A549 (cell line): ENCODE data around the gene VWA5B1. TPM values are rescaled to one million over a fixed set of nuclear protein-coding genes. Genes with fewer than 3 reads are reported as not detected.

Experiments used
- ATAC-seq, 2 experiments: fragments of 200-7000 bp in 1 of 2; fragments of >200 bp in 1 of 2; cut with Nextera tagmentation in 1 of 2; cut with Tn5 transposase in 1 of 2; 3 replicates each; pipeline versions ENCODE4 v1.8.0 to v1.9.1; 2018 to 2020; ENCODE audit warnings: mild to moderate bottlenecking in 1 of 2, moderate library complexity in 1 of 2
- CTCF ChIA-PET: fragments of 300-600 bp; sonication (Branson Sonifier 250); formaldehyde crosslinking; extraction: SDS; loops from one replicate; lab custom pipeline; 2021; ENCODE audit warnings: antibody characterized with exemption, inconsistent platforms; lab: Yijun Ruan, JAX
- POLR2A ChIA-PET: fragments of 350-600 bp; formaldehyde crosslinking; extraction: SDS; loops from one replicate; lab custom pipeline; 2021; ENCODE audit warnings: antibody characterized with exemption, inconsistent platforms; lab: Yijun Ruan, JAX
- DNase-seq, 2 experiments: peaks; one replicate each; pipeline versions ENCODE4 v3.0.0 to v3.0.0-alpha.2; 2011 to 2016; ENCODE audit warnings: low read depth in 1 of 2, low spot score in 1 of 2
- FAIRE-seq: peaks from 2 replicates; lab custom pipeline; 2011; peaks lifted over from hg19 to GRCh38; lab: Jason Lieb, UNC
- H3K27ac ChIP-seq, 2 experiments: fragments of >200 bp; sonication (Bioruptor Twin); formaldehyde crosslinking; 3 replicates each; pipeline ENCODE4 v1.5.1; 2016 to 2017
- H3K4me1 ChIP-seq: fragments of >200 bp; sonication (Bioruptor Twin); formaldehyde crosslinking; 3 replicates; pipeline ENCODE4 v1.6.1; 2016
- H3K4me2 ChIP-seq: fragments of >200 bp; sonication (Bioruptor Twin); formaldehyde crosslinking; 3 replicates; pipeline ENCODE4 v1.6.1; 2016
- H3K4me3 ChIP-seq: fragments of >200 bp; sonication (Bioruptor Twin); formaldehyde crosslinking; 3 replicates; pipeline ENCODE4 v1.5.1; 2016
- H3K9me3 ChIP-seq: fragments of >200 bp; sonication (Bioruptor Twin); formaldehyde crosslinking; 3 replicates; pipeline ENCODE4 v1.6.1; 2016
- CEBPB ChIP-seq, 2 experiments: fragments of >200 bp in 1 of 2; sonication (Bioruptor Twin) in 1 of 2; formaldehyde crosslinking in 1 of 2; IDR thresholded peaks; 2 replicates each; pipeline ENCODE4 v1.6.1; 2012 to 2016
- EHF ChIP-seq: fragments of 250-450 bp; sonication (Bioruptor Pico); IDR thresholded peaks from 2 replicates; pipeline ENCODE4 v1.5.0; 2020; ENCODE audit warnings: mild to moderate bottlenecking
- MYC ChIP-seq: IDR thresholded peaks from 2 replicates; pipeline ENCODE4 v1.6.1; 2012; ENCODE audit warnings: mild to moderate bottlenecking, inconsistent platforms, low read length, improper control_type of control experiment, borderline replicate concordance
- RAD21 ChIP-seq, 2 experiments: fragments of >200 bp in 1 of 2; sonication (Bioruptor Twin) in 1 of 2; formaldehyde crosslinking in 1 of 2; IDR thresholded peaks in 1 of 2; conservative IDR thresholded peaks in 1 of 2; 2 replicates in 1 of 2; 3 replicates in 1 of 2; pipeline ENCODE4 v1.6.1; 2012 to 2018; ENCODE audit warnings: inconsistent platforms in 1 of 2
- RARB ChIP-seq: fragments of 250-450 bp; sonication (Bioruptor Pico); IDR thresholded peaks from 2 replicates; pipeline ENCODE4 v1.8.0; 2021; ENCODE audit warnings: mild to moderate bottlenecking, moderate library complexity
- SREBF2 ChIP-seq: fragments of 450-650 bp; IDR thresholded peaks from 2 replicates; pipeline ENCODE4 v1.6.1; 2014; ENCODE audit warnings: mild to moderate bottlenecking, moderate library complexity
- ZNF302 ChIP-seq: fragments of 250-450 bp; sonication (Bioruptor Pico); IDR thresholded peaks from 2 replicates; pipeline ENCODE4 v1.9.0; 2021; ENCODE audit warnings: inconsistent platforms, mild to moderate bottlenecking, moderate library complexity
- WGBS: methylation state at CpG from one replicate; pipeline ENCODE4 v1.1.6; 2017; ENCODE audit errors: missing lambda C conversion rate; 5-methylcytosine and 5-hydroxymethylcytosine counted together
- polyA plus RNA-seq, 4 experiments: library from polyadenylated mRNA; depleted of rRNA in 3 of 4; stranded (reverse); fragments of >200 nt; fragmentation: RNase III in 1 of 4; extraction: RNeasy Plus Mini Kit Qiagen cat#74134 plus additional on column Dnase treatment in 1 of 4; gene quantifications; 2 replicates in 3 of 4; 3 replicates in 1 of 4; pipeline ENCODE4 v1.2.3, GENCODE V29; 2011 to 2017
- TF ChIP-seq, protein P1 (sequence below): fragments of 250-450 bp; sonication (Bioruptor Pico); IDR thresholded peaks from 2 replicates; pipeline ENCODE4 v1.5.0; 2021; ENCODE audit warnings: mild to moderate bottlenecking, moderate library complexity, borderline replicate concordance
- TF ChIP-seq, protein P2 (sequence below): fragments of 200-600 bp; sonication (generic); IDR thresholded peaks from 2 replicates; pipeline ENCODE4 v1.6.1; 2016; ENCODE audit warnings: antibody characterized with exemption, mild to moderate bottlenecking, moderate library complexity
- TF ChIP-seq, protein P3 (sequence below): fragments of 150-350 bp; IDR thresholded peaks from 2 replicates; pipeline ENCODE4 v1.6.1; 2014; ENCODE audit warnings: low read depth, mild to moderate bottlenecking, low read length

VWA5B1 gene
- polyA plus RNA-seq, 2 of the 4 experiments (the other 2 are of a cell fraction), result not detected

DNA sequence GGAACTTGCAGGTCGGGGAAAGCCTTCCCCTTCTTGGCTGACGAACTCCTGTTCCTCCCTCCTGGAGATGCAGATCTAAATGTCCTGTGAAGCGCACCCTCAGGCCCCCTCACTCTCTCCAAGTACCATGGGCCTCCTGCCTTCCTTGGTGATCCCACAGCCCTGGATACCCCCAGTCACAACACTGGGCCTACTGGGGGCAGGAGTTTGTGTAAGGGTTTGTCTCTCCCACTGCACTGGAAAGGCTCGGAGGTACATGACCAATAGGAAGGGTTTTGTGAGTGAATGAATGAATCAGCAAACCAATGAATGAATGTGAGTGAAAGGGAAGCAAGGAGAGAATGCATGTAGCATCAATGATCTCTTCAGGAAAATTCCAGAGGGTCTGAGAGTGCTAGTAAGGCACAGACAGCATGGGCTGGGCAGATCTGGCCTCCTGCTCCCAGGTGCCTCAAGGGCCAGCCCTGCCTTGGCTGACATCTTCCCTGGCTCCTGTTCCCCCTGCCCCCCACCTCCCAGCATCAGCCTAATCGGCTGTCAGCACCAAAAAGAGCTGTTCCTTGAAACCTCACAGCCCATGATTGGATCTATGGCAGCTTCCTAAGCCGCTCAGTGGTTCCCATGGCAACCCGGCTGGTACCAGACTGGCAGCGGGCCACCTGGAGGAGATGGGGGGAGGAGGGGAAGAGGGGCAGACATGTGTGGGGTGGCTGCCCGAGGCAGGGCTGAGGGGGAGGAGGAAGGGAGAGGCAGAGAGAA, 95.8 kb downstream of the VWA5B1 start (continued):
- no peak for TF ChIP-seq CEBPB (IDR thresholded peaks at IDR 0.05)

DNA sequence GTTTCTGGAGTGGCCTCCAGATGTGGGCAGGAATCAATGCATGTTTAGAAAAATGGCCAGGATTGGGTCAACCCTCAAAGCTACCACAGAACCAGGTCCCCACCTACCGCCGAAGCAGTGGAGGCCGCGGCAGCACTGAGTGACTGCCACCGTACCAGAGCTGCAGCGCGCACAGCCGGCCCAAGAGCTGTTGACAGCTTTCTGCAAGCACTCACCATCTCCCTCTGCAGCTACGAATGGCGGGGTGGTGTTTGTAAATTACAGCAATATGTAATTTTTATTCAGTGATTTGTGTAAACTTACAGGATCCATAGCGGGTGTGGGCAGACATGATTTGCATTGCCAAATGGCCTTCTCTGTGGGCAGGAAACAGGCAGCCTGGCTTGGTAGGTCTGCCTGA, 98.9 kb downstream of the VWA5B1 start:
- Histone ChIP-seq H3K9me3 (peaks cover 5% of the 10 kb centered on the region; the same call in 1 of the 3 replicates), H3K27ac (no peak overlapping the region), H3K4me2 (no peak overlapping the region), H3K4me3 (no peak overlapping the region), H3K4me1 (0 out of 3 replicates have a peak, but pooled peaks cover 3% of the 10 kb centered on the region)
- ChIA-PET CTCF (interaction anchor here (1.1 to 2.7 kb wide), 7 partner anchors 9 to 104 kb away, joined by 3 to 9 read pairs (median 5); no protein-coding TSS in a partner anchor), POLR2A (no interaction called here)
- no peak for ATAC-seq
- WGBS, result 86% methylated on average over 7 of the region's 11 CpGs
- TF ChIP-seq, protein P1, sequence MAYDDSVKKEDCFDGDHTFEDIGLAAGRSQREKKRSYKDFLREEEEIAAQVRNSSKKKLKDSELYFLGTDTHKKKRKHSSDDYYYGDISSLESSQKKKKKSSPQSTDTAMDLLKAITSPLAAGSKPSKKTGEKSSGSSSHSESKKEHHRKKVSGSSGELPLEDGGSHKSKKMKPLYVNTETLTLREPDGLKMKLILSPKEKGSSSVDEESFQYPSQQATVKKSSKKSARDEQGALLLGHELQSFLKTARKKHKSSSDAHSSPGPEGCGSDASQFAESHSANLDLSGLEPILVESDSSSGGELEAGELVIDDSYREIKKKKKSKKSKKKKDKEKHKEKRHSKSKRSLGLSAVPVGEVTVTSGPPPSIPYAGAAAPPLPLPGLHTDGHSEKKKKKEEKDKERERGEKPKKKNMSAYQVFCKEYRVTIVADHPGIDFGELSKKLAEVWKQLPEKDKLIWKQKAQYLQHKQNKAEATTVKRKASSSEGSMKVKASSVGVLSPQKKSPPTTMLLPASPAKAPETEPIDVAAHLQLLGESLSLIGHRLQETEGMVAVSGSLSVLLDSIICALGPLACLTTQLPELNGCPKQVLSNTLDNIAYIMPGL, result no peak
- FAIRE-seq, result no peak
- no peak for DNase-seq

DNA sequence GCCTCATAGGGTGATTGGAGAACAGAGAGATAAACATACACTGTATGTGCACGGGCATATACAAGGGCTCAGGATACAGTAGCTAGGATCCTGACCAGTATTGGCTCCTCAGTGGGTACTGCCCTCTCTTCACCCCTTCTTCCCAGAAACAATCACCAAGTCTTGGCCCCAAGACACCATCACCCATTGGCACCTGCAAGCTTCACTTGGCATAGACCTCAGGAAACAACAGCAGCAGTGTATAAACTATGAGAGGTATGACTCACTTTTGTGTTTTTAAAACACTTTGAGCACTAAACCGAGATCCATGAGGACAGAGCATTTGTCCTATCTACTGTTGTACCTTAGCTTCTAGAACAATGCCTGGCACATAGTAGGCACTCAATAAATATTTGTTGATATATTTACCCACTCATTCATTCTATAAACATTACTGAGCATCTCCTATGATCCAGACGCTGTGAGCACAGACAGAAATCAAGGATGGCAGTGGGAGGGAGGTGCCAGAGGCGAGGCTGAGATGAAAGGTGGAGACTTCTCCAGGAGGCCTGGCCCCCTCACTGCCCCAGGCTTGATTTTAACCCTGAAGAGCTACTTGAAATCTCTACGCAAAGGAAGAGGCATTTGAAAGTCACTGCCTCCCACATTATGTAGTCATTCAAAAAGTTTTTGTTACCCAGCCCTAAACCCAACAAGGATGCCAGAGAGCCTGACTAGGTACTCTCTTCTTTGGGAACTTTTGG, 100.1 kb downstream of the VWA5B1 start:
- no peak for ATAC-seq
- WGBS, result 11% methylated on average over 5 of the region's 5 CpGs
- no peak for FAIRE-seq

DNA sequence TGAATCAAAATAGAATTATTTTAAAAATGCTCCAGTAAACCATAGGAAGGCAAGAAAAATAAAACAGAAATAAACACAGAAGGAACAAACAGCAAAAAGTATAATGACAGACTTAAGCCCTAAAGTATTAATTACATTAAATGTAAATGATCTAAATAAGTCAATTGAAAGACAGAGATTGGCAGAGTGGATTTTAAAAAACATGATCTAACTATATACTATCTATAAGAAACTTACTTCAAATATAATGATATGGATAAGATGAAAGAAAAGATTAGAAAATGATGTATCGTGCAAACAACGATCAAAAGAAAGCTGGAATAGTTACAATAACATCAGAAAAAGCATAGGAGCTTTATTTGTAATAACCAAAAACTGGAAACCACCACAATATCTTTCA, 104.6 kb downstream of the VWA5B1 start:
- CTCF ChIA-PET, result no interaction called here
- 1% methylated on average over 2 of the region's 2 CpGs for WGBS
- POLR2A ChIA-PET, result no interaction called here
- Histone ChIP-seq H3K4me2 (no peak overlapping the region), H3K4me3 (no peak overlapping the region), H3K27ac (no peak overlapping the region), H3K9me3 (peaks cover 17% of the 10 kb centered on the region; the same call in 2 of the 3 replicates), H3K4me1 (0 out of 3 replicates have a peak, but pooled peaks cover 3% of the 10 kb centered on the region)
- no peak for ATAC-seq
- no peak for DNase-seq
- TF ChIP-seq, protein P2, sequence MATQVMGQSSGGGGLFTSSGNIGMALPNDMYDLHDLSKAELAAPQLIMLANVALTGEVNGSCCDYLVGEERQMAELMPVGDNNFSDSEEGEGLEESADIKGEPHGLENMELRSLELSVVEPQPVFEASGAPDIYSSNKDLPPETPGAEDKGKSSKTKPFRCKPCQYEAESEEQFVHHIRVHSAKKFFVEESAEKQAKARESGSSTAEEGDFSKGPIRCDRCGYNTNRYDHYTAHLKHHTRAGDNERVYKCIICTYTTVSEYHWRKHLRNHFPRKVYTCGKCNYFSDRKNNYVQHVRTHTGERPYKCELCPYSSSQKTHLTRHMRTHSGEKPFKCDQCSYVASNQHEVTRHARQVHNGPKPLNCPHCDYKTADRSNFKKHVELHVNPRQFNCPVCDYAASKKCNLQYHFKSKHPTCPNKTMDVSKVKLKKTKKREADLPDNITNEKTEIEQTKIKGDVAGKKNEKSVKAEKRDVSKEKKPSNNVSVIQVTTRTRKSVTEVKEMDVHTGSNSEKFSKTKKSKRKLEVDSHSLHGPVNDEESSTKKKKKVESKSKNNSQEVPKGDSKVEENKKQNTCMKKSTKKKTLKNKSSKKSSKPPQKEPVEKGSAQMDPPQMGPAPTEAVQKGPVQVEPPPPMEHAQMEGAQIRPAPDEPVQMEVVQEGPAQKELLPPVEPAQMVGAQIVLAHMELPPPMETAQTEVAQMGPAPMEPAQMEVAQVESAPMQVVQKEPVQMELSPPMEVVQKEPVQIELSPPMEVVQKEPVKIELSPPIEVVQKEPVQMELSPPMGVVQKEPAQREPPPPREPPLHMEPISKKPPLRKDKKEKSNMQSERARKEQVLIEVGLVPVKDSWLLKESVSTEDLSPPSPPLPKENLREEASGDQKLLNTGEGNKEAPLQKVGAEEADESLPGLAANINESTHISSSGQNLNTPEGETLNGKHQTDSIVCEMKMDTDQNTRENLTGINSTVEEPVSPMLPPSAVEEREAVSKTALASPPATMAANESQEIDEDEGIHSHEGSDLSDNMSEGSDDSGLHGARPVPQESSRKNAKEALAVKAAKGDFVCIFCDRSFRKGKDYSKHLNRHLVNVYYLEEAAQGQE, result no peak
- no peak for TF ChIP-seq RAD21 (conservative IDR thresholded peaks at IDR 0.05 in 1 of 2, IDR thresholded peaks at IDR 0.05 in 1 of 2)
- no peak for FAIRE-seq

More for the DNA sequence above, 100.1 kb downstream of the VWA5B1 start:
- Histone ChIP-seq H3K27ac (no peak overlapping the region), H3K4me1 (0 out of 3 replicates have a peak, but pooled peaks cover 3% of the 10 kb centered on the region), H3K4me2 (no peak overlapping the region), H3K9me3 (peaks cover 15% of the 10 kb centered on the region; the same call in 2 of the 3 replicates), H3K4me3 (no peak overlapping the region)
- DNase-seq, result no peak
- ChIA-PET POLR2A (no interaction called here), CTCF (interaction anchor here (1.1 to 2.7 kb wide), 6 partner anchors 10 to 103 kb away, joined by 3 to 9 read pairs (median 6); no protein-coding TSS in a partner anchor)
- no peak for TF ChIP-seq RARB (CRISPR knock-in tag)
- TF ChIP-seq SREBF2, result no peak
- no peak for TF ChIP-seq MYC
- TF ChIP-seq ZNF302, result no peak
- no peak for TF ChIP-seq CEBPB (IDR thresholded peaks at IDR 0.05)
- TF ChIP-seq EHF (CRISPR knock-in tag), result no peak
- TF ChIP-seq, protein P3, sequence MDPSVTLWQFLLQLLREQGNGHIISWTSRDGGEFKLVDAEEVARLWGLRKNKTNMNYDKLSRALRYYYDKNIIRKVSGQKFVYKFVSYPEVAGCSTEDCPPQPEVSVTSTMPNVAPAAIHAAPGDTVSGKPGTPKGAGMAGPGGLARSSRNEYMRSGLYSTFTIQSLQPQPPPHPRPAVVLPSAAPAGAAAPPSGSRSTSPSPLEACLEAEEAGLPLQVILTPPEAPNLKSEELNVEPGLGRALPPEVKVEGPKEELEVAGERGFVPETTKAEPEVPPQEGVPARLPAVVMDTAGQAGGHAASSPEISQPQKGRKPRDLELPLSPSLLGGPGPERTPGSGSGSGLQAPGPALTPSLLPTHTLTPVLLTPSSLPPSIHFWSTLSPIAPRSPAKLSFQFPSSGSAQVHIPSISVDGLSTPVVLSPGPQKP, result no peak
